GM12873 (cell line): ENCODE measurements around the gene ATP2B2.
A peak's percentile ranks its signal among the peaks of the same experiment; 100 is the strongest.

Source experiments
- CTCF ChIP-seq: IDR thresholded peaks from 2 replicates; pipeline ENCODE4 v1.5.1; 2012; ENCODE audit warnings: low read depth, mild to moderate bottlenecking, moderate library complexity, low read length, control low read depth; ENCODE audit not compliant: insufficient read depth; ENCODE audit errors: missing control alignments

The ATP2B2 gene

GRCh38 chr3:10515884-10516495 is 10.6 kb upstream of the ATP2B2 start:
- peak; percentile 28 for TF ChIP-seq CTCF

GRCh38 chr3:10515396-10515795 is 10.0 kb upstream of the ATP2B2 start:
- TF ChIP-seq CTCF: no peak

GRCh38 chr3:10514407-10515069 is 9.2 kb upstream of the ATP2B2 start:
- TF ChIP-seq CTCF: no peak

- no peak for TF ChIP-seq CTCF
Measured at GRCh38 chr3:10513306-10513705, 7.9 kb upstream of the ATP2B2 start.

- no peak for TF ChIP-seq CTCF
Measured at GRCh38 chr3:10512687-10513086, 7.3 kb upstream of the ATP2B2 start.

GRCh38 chr3:10511809-10512494 is 6.6 kb upstream of the ATP2B2 start:
- no peak for TF ChIP-seq CTCF

- no peak for TF ChIP-seq CTCF
Measured at GRCh38 chr3:10510743-10511432, 5.5 kb upstream of the ATP2B2 start.
